ENCODE measurements around the gene MPPE1. TPM values are rescaled to one million over a fixed set of nuclear protein-coding genes. Genes with fewer than 3 reads are reported as not detected.

The MPPE1 gene
- polyA plus RNA-seq, 3 donors: 53.4 to 96.8 (median 92.3) TPM

- Histone ChIP-seq H2AFZ (ENCODE audit: insufficient read depth, low read depth, low read length, poor library complexity, severe bottlenecking) (no peak overlapping the region), H3K27me3 (ENCODE audit: control insufficient read depth in 2 of 2, insufficient read depth in 2 of 2, low read length in 2 of 2) (no peaks in the 10 kb centered on the region), H3K4me1 (ENCODE audit: control insufficient read depth in 1 of 2, insufficient read depth in 2 of 2, low read length in 2 of 2) (peaks cover 50 to 56% of the 10 kb centered on the region in 2 donors), H3K9me3 (replicated peaks in 1 of 2; ENCODE audit: control insufficient read depth in 1 of 2, insufficient read depth in 1 of 2, low read length in 2 of 2) (no peaks in the 10 kb centered on the region), H3K36me3 (replicated peaks in 1 of 2; ENCODE audit: control insufficient read depth in 1 of 2, insufficient read depth in 2 of 2, low read length in 2 of 2) (peaks cover 20 to 30% of the 10 kb centered on the region in 2 donors), H3K27ac (ENCODE audit: low read depth in 1 of 2, low read length in 2 of 2) (peak overlapping the region; percentile 74 to 86), H3K4me2 (replicated peaks; ENCODE audit: extremely low read depth, low read length, poor library complexity, severe bottlenecking) (peak overlapping the region; percentile 65), H4K20me1 (ENCODE audit: insufficient read depth, low read length) (no peaks in the 10 kb centered on the region), H3K9ac (ENCODE audit: insufficient read depth, low read length, poor library complexity, severe bottlenecking) (peak overlapping the region; percentile 1), H3K79me2 (ENCODE audit: insufficient read depth, low read length) (no peaks in the 10 kb centered on the region), H3K4me3 (replicated peaks in 1 of 3; ENCODE audit: low read depth in 2 of 3, low read length in 3 of 3) (peak overlapping the region in 1 of 3 experiments; percentile 35)
- peaks cover 53% of the 10 kb centered on the region for H3K4me1 Mint-ChIP-seq
- H3K27ac Mint-ChIP-seq: peak overlapping the region; percentile 90 to 95 (median 94)
- intact Hi-C loops (cut with micrococcal nuclease): no loop called here
- H3K9me3 Mint-ChIP-seq: no peaks in the 10 kb centered on the region
- H3K27me3 Mint-ChIP-seq (ENCODE audit: low read depth in 3 of 3): peaks cover 0 to 1% (median 0%) of the 10 kb centered on the region in 3 donors
- peak; percentile 50 to 57 (median 52) for DNase-seq
- peak overlapping the region in 1 of 2 donors; percentile 43 for H3K4me3 Mint-ChIP-seq
- H3K36me3 Mint-ChIP-seq: peaks cover 34 to 53% of the 10 kb centered on the region in 2 donors
- WGBS (ENCODE audit: insufficient coverage): 80% methylated on average over 2 of the region's 4 CpGs
- TF ChIP-seq CTCF (IDR thresholded peaks at IDR 0.05): no peak
Measured at GRCh38 chr18:11882636-11883035, 25.5 kb downstream of the MPPE1 start.

GRCh38 chr18:11880586-11881304, 27.4 kb downstream of the MPPE1 start:
- Mint-ChIP-seq H3K27me3 (ENCODE audit: low read depth in 3 of 3) (peaks cover 0 to 1% (median 0%) of the 10 kb centered on the region in 3 donors), H3K4me3 (no peak overlapping the region), H3K27ac (peak overlapping the region in 4 of 7 donors; percentile 66 to 94 (median 90)), H3K4me1 (peaks cover 46% of the 10 kb centered on the region), H3K9me3 (peaks cover 0 to 2% (median 0%) of the 10 kb centered on the region in 7 donors), H3K36me3 (peaks cover 30 to 53% of the 10 kb centered on the region in 2 donors)
- intact Hi-C loops (cut with micrococcal nuclease): no loop called here
- no peak for TF ChIP-seq CTCF (IDR thresholded peaks at IDR 0.05)
- no peaks in the 10 kb centered on the region for H3K79me2 ChIP-seq (ENCODE audit: insufficient read depth, low read length)
- H3K9ac ChIP-seq (ENCODE audit: insufficient read depth, low read length, poor library complexity, severe bottlenecking): no peak overlapping the region
- H3K4me3 ChIP-seq (replicated peaks in 1 of 3; ENCODE audit: low read depth in 2 of 3, low read length in 3 of 3): no peak overlapping the region
- H3K4me1 ChIP-seq (ENCODE audit: control insufficient read depth in 1 of 2, insufficient read depth in 2 of 2, low read length in 2 of 2): peaks cover 45 to 47% of the 10 kb centered on the region in 2 donors
- H3K27me3 ChIP-seq (ENCODE audit: control insufficient read depth in 2 of 2, insufficient read depth in 2 of 2, low read length in 2 of 2): no peaks in the 10 kb centered on the region
- H3K4me2 ChIP-seq (replicated peaks; ENCODE audit: extremely low read depth, low read length, poor library complexity, severe bottlenecking): no peak overlapping the region
- DNase-seq: no peak
- H3K36me3 ChIP-seq (replicated peaks in 1 of 2; ENCODE audit: control insufficient read depth in 1 of 2, insufficient read depth in 2 of 2, low read length in 2 of 2): peaks cover 8 to 14% of the 10 kb centered on the region in 2 donors
- no peaks in the 10 kb centered on the region for H3K9me3 ChIP-seq (replicated peaks in 1 of 2; ENCODE audit: control insufficient read depth in 1 of 2, insufficient read depth in 1 of 2, low read length in 2 of 2)
- peak overlapping the region in 1 of 2 donors; percentile 86 for H3K27ac ChIP-seq (ENCODE audit: low read depth in 1 of 2, low read length in 2 of 2)
- 98% methylated on average over 28 of the region's 30 CpGs for WGBS (ENCODE audit: insufficient coverage)
- no peak overlapping the region for H2AFZ ChIP-seq (ENCODE audit: insufficient read depth, low read depth, low read length, poor library complexity, severe bottlenecking)
- no peaks in the 10 kb centered on the region for H4K20me1 ChIP-seq (ENCODE audit: insufficient read depth, low read length)

Data from CD14-positive monocyte (primary cell).